Mononuclear cell (primary cell): Measurements from ENCODE around the gene RNF11. TPM values are rescaled to one million over a fixed set of nuclear protein-coding genes. Genes with fewer than 3 reads are reported as not detected.
"Not testable (repeated sequence)": the region's sequence is repeated elsewhere in the genome, so short reads cannot be mapped to it uniquely, and the experiment has no call there.

Source experiments
- H3K27me3 ChIP-seq: 2 replicates; pipeline ENCODE4 v1.6.0; 2011; ENCODE audit warnings: low read length, control low read depth; ENCODE audit not compliant: insufficient read depth
- H3K4me1 ChIP-seq: 2 replicates; pipeline ENCODE4 v1.5.1; 2011; ENCODE audit warnings: mild to moderate bottlenecking, low read length, control low read depth; ENCODE audit not compliant: insufficient read depth
- H3K4me3 ChIP-seq: 2 replicates; pipeline ENCODE4 v1.5.1; 2011; ENCODE audit warnings: mild to moderate bottlenecking, low read length, moderate library complexity
- H3K9me3 ChIP-seq: 2 replicates; pipeline ENCODE4 v1.5.1; 2011; ENCODE audit warnings: low read depth, mild to moderate bottlenecking, control low read depth, low read length
- total RNA-seq: library from RNA; depleted of rRNA; stranded (reverse); fragments of >200 nt; gene quantifications from one replicate; pipeline ENCODE4 v1.2.3, GENCODE V29; 2012

RNF11 gene
- total RNA-seq, 1 donor: 134 TPM

DNA sequence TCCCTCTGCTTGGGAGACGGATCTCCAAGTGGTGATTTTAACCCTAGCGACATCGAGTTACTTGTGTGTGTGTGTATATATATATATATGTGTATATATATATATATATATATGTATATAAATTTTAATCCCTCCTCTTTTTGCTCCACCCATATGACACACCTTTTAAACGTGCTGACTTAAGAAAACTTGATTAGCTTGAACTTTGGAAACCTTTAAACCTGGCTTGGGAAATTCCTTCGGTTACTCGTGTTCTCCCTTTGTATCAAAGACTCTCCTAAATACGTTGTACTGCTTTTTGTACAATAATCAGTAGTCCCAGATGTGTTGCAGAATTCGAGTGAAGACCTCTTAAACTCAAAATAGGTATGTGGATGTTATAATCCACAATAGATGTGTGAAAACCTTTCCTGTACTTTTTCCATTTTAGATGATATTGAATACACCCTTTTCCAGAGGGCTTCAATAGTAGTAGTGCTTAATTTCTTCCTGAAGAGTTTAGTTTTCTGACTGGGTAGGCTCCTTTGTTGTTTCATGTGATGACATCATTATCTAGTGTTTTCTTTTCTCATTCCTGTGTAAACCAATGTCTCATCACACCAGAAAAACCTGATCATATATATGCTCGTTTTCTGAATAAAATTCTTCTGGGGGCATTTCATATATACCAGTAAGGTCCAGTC, 1.4 kb downstream of the RNF11 start:
- Histone ChIP-seq H3K4me1 (peaks cover 46% of the 10 kb centered on the region), H3K4me3 (peak overlapping the region; percentile 97), H3K27me3 (no peaks in the 10 kb centered on the region), H3K9me3 (no peaks in the 10 kb centered on the region)

- Histone ChIP-seq H3K27me3 (no peaks in the 10 kb centered on the region), H3K4me3 (no peak overlapping the region), H3K4me1 (peaks cover 46% of the 10 kb centered on the region), H3K9me3 (no peaks in the 10 kb centered on the region)
Measured at GRCh38 chr1:51238034-51238403, 1.9 kb downstream of the RNF11 start.

- Histone ChIP-seq H3K9me3 (no peaks in the 10 kb centered on the region), H3K4me3 (no peak overlapping the region), H3K27me3 (no peaks in the 10 kb centered on the region), H3K4me1 (peaks cover 32% of the 10 kb centered on the region)
Measured at GRCh38 chr1:51240084-51240483, 4.0 kb downstream of the RNF11 start.

GRCh38 chr1:51241119-51241518, 5.0 kb downstream of the RNF11 start:
- Histone ChIP-seq H3K4me1 (peaks cover 23% of the 10 kb centered on the region), H3K9me3 (no peaks in the 10 kb centered on the region), H3K27me3 (no peaks in the 10 kb centered on the region), H3K4me3 (no peak overlapping the region)

- Histone ChIP-seq H3K4me3 (no peak overlapping the region), H3K9me3 (no peaks in the 10 kb centered on the region), H3K4me1 (peaks cover 26% of the 10 kb centered on the region), H3K27me3 (no peaks in the 10 kb centered on the region)
Measured at GRCh38 chr1:51242546-51242945, 6.5 kb downstream of the RNF11 start.

GRCh38 chr1:51247022-51247421, 10.9 kb downstream of the RNF11 start:
- H3K4me3 ChIP-seq: no peak overlapping the region
- H3K27me3 ChIP-seq: no peaks in the 10 kb centered on the region
- H3K4me1 ChIP-seq: peaks cover 8% of the 10 kb centered on the region
- H3K9me3 ChIP-seq: no peaks in the 10 kb centered on the region

GRCh38 chr1:51247499-51247898, 11.4 kb downstream of the RNF11 start:
- no peaks in the 10 kb centered on the region for H3K27me3 ChIP-seq
- H3K4me3 ChIP-seq: no peak overlapping the region
- peaks cover 12% of the 10 kb centered on the region for H3K4me1 ChIP-seq
- no peaks in the 10 kb centered on the region for H3K9me3 ChIP-seq

DNA sequence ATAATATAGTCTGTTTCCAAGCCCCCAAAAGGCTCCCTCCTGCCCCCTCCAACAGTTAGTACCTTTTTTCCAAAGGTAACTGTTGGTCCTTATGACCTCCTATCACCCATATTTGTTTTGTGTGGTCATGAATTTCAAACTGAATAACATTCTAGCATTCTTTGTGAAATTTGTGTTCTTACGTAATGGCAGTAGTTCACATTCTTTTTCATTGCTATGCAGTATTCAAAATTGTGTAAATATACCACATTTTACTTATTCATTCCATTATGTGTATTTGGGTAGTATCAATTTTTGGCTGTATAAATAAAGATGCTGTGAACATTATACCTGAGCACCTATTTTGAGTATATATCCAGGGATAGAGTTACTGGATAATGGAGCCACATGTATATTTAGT, 13.4 kb downstream of the RNF11 start:
- Histone ChIP-seq H3K4me3 (no peak overlapping the region), H3K27me3 (no peaks in the 10 kb centered on the region), H3K4me1 (peaks cover 14% of the 10 kb centered on the region), H3K9me3 (no peaks in the 10 kb centered on the region)

GRCh38 chr1:51250729-51251128, 14.7 kb downstream of the RNF11 start:
- H3K4me3 ChIP-seq, H3K27me3 ChIP-seq, H3K9me3 ChIP-seq: not testable (repeated sequence)
- peaks cover 17% of the 10 kb centered on the region for H3K4me1 ChIP-seq

GRCh38 chr1:51251165-51251564, 15.1 kb downstream of the RNF11 start:
- H3K9me3 ChIP-seq, H3K4me3 ChIP-seq, H3K27me3 ChIP-seq: not testable (repeated sequence)
- peaks cover 17% of the 10 kb centered on the region for H3K4me1 ChIP-seq

- Histone ChIP-seq H3K9me3 (no peaks in the 10 kb centered on the region), H3K27me3 (no peaks in the 10 kb centered on the region), H3K4me1 (peaks cover 12% of the 10 kb centered on the region), H3K4me3 (no peak overlapping the region)
Measured at GRCh38 chr1:51252366-51252765, 16.3 kb downstream of the RNF11 start.

GRCh38 chr1:51253691-51254090, 17.6 kb downstream of the RNF11 start:
- Histone ChIP-seq H3K4me3 (no peak overlapping the region), H3K27me3 (no peaks in the 10 kb centered on the region), H3K9me3 (no peaks in the 10 kb centered on the region), H3K4me1 (peaks cover 12% of the 10 kb centered on the region)

GRCh38 chr1:51255331-51255730, 19.3 kb downstream of the RNF11 start:
- no peaks in the 10 kb centered on the region for H3K27me3 ChIP-seq
- peaks cover 12% of the 10 kb centered on the region for H3K4me1 ChIP-seq
- no peaks in the 10 kb centered on the region for H3K9me3 ChIP-seq
- no peak overlapping the region for H3K4me3 ChIP-seq

DNA sequence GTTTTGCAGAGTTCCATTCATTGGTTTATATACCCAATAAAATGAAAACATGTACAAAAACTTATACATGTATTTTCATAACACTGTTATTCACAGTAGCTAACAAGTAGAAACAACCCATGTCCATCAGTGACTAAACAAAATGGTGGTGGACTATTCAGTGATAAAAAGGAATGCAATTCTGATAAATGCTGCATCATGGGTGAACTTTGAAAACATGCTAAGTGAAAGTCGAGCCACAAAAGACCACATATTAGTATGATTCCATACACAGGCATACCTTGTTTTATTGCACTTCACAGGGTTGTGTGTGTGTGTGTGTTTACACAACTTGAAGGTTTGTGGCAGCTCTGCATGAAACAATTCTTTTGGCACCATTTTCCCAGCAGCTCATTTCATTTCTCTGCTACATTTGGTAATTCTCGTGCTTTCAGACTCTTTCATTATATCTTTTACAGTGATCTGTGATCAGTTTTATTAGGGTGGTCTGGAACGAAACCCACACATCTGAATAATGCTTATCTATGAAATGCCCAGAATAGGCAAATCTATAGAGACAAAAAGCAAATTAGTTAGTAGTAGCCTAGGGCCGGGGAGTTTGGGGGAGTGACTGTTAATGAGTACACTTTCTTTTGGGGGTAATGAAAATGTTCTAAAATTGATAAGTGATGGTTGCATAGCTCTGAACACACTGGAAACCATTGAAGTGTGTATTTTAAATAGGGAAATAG, 27.2 kb downstream of the RNF11 start:
- Histone ChIP-seq H3K4me1 (peaks cover 45% of the 10 kb centered on the region), H3K4me3 (no peak overlapping the region)

GRCh38 chr1:51264451-51264850, 28.4 kb downstream of the RNF11 start:
- Histone ChIP-seq H3K9me3 (no peaks in the 10 kb centered on the region), H3K27me3 (no peaks in the 10 kb centered on the region), H3K4me3 (no peak overlapping the region), H3K4me1 (peaks cover 55% of the 10 kb centered on the region)

More for the DNA sequence above, 27.2 kb downstream of the RNF11 start:
- H3K9me3 ChIP-seq: no peaks in the 10 kb centered on the region
- no peaks in the 10 kb centered on the region for H3K27me3 ChIP-seq

- H3K27me3 ChIP-seq: no peaks in the 10 kb centered on the region
- no peaks in the 10 kb centered on the region for H3K9me3 ChIP-seq
- H3K4me3 ChIP-seq: no peak overlapping the region
- peaks cover 55% of the 10 kb centered on the region for H3K4me1 ChIP-seq
Measured at GRCh38 chr1:51265618-51266017, 29.5 kb downstream of the RNF11 start.
